ENCODE measurements around the gene ABR. TPM values are rescaled to one million over a fixed set of nuclear protein-coding genes. Genes with fewer than 3 reads are reported as not detected.

The ABR gene
- total RNA-seq, 2 donors from 2014 or later = 80.7 to 82.7 TPM

GRCh38 chr17:1165836-1166235 lies 13.9 kb downstream of the ABR start:
- Histone ChIP-seq H3K27me3 (replicated peaks; ENCODE audit: insufficient read depth) (no peaks in the 10 kb centered on the region), H3K4me1 (replicated peaks) (no peaks in the 10 kb centered on the region), H3K4me3 (no peak overlapping the region), H3K9me3 (no peaks in the 10 kb centered on the region), H3K36me3 (no peaks in the 10 kb centered on the region), H3K27ac (no peak overlapping the region)
- TF ChIP-seq POLR2AphosphoS5 (IDR thresholded peaks at IDR 0.05) (no peak), POLR2A (IDR thresholded peaks at IDR 0.05) (no peak), CTCF (IDR thresholded peaks at IDR 0.05) (no peak)
- intact Hi-C loops (cut with DNase I) = no loop called here
- WGBS = 92% methylated on average over 19 of the region's 19 CpGs
- DNase-seq (ENCODE audit: low spot score) = no peak

GRCh38 chr17:1164935-1165556 lies 14.7 kb downstream of the ABR start:
- DNase-seq (ENCODE audit: low spot score) = no peak
- TF ChIP-seq POLR2A (IDR thresholded peaks at IDR 0.05) (no peak), POLR2AphosphoS5 (IDR thresholded peaks at IDR 0.05) (no peak), CTCF (IDR thresholded peaks at IDR 0.05) (no peak)
- H3K9me3 ChIP-seq = no peaks in the 10 kb centered on the region
- no peak overlapping the region for H3K4me3 ChIP-seq
- no peaks in the 10 kb centered on the region for H3K36me3 ChIP-seq
- WGBS = 87% methylated on average over 11 of the region's 12 CpGs
- no peaks in the 10 kb centered on the region for H3K4me1 ChIP-seq (replicated peaks)
- no peak overlapping the region for H3K27ac ChIP-seq
- H3K27me3 ChIP-seq (replicated peaks; ENCODE audit: insufficient read depth) = no peaks in the 10 kb centered on the region
- intact Hi-C loops (cut with DNase I) = no loop called here

- intact Hi-C loops (cut with DNase I) = no loop called here
- Histone ChIP-seq H3K4me3 (no peak overlapping the region), H3K27me3 (replicated peaks; ENCODE audit: insufficient read depth) (no peaks in the 10 kb centered on the region), H3K9me3 (no peaks in the 10 kb centered on the region), H3K27ac (no peak overlapping the region), H3K36me3 (no peaks in the 10 kb centered on the region), H3K4me1 (replicated peaks) (no peaks in the 10 kb centered on the region)
- WGBS = 90% methylated on average over 16 of the region's 16 CpGs
- no peak for DNase-seq (ENCODE audit: low spot score)
- no peak for TF ChIP-seq POLR2AphosphoS5 (IDR thresholded peaks at IDR 0.05)
- TF ChIP-seq CTCF (IDR thresholded peaks at IDR 0.05) = no peak
Observed at GRCh38 chr17:1162116-1162855, 17.5 kb downstream of the ABR start.

- Histone ChIP-seq H3K9me3 (no peaks in the 10 kb centered on the region), H3K4me3 (no peak overlapping the region), H3K36me3 (no peaks in the 10 kb centered on the region), H3K27ac (no peak overlapping the region), H3K27me3 (replicated peaks; ENCODE audit: insufficient read depth) (no peaks in the 10 kb centered on the region), H3K4me1 (replicated peaks) (no peaks in the 10 kb centered on the region)
- TF ChIP-seq CTCF (IDR thresholded peaks at IDR 0.05) = no peak
- no peak for TF ChIP-seq POLR2AphosphoS5 (IDR thresholded peaks at IDR 0.05)
- no peak for TF ChIP-seq POLR2A (IDR thresholded peaks at IDR 0.05)
- 91% methylated on average over 32 of the region's 32 CpGs for WGBS
- no peak for DNase-seq (ENCODE audit: low spot score)
- intact Hi-C loops (cut with DNase I) = no loop called here
Observed at GRCh38 chr17:1160591-1161390, 19.0 kb downstream of the ABR start.

All from prostate gland (tissue), 2 donors.